NCI-H146 treated with DMSO at 0.1 percent for 48 hours (cell line): ENCODE data around the gene BTAF1.
A peak's percentile ranks its signal among the peaks of the same experiment; 100 is the strongest.
"Not testable (repeated sequence)": the region's sequence is repeated elsewhere in the genome, so short reads cannot be mapped to it uniquely, and the experiment has no call there.

Experiments used
- DNase-seq: peaks from one replicate; lab custom pipeline; 2025; ENCODE audit not compliant: unreplicated experiment; lab: John Stamatoyannopoulos, UW

Gene BTAF1

GRCh38 chr10:91923371-91924211 is at the start of gene BTAF1:
BTAF1 (plus strand) TSS chr10:91923770; CDS start chr10:91924077, 307 bp downstream.
- peak; percentile 87 for DNase-seq

DNA sequence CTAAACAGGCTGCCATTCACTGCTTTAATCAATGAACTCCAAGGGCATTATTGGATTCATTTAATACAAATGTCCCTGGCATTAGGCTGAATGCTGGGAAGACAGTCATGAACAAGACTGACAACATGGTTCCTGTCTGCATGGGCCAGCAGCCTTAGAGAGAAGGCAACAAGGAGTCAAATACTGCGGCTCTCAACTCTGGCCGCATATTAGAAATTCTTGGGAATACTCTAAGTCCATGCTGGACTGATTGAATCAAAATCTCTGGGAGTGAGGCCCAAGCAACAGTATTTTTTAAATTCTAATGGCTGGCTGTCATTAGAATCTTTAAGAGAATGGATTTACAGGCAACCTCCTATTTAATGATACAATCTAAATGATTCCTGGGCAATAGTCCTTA is 48.4 kb upstream of the BTAF1 start:
- no peak for DNase-seq

GRCh38 chr10:91875779-91876178 is 47.8 kb upstream of the BTAF1 start:
- DNase-seq: no peak

DNA sequence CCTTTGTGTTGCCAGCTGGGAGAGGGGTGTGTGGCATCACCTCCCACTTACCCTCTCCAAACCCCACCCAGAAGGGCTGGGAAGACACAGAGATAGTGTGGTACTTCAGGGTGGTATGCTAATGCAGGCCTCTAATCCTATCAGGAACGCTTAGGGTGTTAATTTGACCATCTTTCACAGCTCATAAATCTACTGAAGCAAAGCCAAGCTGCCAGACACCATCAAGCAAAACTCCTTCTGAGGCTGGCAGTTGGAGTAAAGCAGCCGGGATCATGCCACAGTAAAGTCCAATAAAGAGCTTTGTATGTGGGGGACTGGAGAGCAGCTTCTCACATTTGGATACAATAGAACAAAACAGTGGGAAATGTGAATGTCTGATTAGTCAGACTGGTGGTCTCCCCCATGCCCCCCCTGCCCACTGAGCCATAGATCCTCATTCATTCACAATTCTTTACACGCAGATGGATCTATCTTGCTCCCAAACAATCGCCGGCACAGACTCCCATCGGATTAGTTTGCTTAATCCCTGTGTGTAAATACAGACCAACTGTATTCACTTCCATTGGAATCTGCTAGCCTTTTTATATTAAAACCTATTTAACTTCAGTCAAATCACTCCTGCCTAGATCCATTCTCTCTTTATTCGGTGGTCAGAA is 43.9 kb upstream of the BTAF1 start:
- no peak for DNase-seq

GRCh38 chr10:91880310-91880709 is 43.3 kb upstream of the BTAF1 start:
- no peak for DNase-seq

DNA sequence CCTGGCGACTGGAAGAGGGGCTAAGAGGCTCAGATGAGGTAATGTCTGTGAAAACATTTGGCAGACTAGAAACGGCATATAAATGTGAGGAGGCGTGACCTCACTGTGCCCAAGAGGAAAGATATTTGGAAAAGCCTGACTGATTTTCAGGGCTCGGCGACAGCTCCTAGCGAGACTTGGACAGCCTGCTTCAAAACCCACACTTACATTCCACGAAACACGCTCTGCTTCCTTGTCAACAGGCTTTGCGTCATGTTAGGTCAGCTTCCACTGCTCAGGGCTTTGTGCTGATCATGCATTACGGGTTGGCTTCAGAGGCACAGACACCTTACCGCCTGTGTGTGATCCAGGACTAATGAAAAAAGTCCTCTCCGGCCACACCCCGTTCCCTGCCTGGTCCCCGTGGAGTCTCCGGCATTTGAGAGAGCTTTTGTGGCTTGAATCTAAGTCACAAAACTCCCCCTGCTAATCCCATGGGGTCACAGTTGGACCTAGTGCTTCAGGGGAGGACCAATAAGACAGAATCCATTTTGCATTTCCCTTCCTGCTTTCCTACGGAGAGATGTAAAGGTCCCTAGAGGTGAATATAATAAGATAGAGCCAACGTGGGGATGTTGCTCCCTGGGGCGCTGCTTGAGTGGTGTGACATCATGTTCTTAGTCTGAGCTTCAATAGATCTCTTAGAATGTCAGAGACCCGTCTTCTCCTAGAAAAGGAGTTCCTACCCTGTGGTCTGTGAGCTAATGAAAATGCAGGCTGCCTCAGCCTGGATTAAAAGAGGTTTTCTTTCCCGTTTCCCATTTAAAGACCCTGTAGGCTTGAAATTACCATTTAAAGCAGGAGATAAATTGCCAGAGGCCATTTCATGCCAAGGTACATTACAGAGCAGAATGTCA is 39.8 kb upstream of the BTAF1 start:
- peak; percentile 72 for DNase-seq

GRCh38 chr10:91884536-91884935 is 39.0 kb upstream of the BTAF1 start:
- DNase-seq: no peak

- DNase-seq: no peak
Measured at GRCh38 chr10:91885362-91886079, 38.0 kb upstream of the BTAF1 start.

GRCh38 chr10:91886954-91887271 is 36.7 kb upstream of the BTAF1 start:
- no peak for DNase-seq

DNA sequence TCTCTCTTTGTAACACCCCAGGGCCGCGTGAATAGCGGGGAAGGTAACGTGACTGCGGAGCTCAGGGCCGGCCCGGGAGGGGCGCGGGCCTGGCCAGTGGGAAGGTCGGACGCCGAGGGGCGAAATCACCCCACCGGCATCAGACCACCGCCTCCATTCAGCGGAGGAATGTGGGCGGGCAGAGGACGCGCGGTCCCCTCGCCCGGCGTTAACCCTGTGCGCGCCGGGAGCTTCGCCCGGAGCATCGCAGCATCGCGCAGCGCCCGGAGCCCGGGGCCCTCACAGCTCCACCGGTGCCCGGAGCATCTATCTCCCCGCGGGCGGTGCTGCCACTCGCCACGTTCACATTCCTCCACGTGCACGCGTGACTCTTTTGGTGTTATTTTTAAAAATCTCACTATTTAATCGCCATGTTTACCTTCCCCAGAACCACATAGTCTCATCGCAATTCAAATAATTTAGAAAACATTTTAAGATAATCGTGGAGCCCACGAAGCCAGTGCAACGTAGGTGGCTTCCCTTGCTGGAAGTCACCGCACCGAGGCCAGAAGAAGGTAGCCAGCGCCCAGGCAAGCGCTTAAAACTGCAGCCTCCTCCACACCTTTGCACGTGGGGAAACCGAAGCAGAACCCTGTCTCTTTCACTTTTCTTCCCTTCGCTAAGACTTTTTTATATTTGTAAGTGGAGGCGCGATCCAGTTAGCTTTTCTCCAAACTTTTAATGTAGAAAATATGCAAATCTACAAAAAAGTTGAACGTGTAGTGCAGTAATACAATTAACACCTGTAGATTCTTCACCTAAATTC is 36.1 kb upstream of the BTAF1 start:
- peak; percentile 72 for DNase-seq

DNA sequence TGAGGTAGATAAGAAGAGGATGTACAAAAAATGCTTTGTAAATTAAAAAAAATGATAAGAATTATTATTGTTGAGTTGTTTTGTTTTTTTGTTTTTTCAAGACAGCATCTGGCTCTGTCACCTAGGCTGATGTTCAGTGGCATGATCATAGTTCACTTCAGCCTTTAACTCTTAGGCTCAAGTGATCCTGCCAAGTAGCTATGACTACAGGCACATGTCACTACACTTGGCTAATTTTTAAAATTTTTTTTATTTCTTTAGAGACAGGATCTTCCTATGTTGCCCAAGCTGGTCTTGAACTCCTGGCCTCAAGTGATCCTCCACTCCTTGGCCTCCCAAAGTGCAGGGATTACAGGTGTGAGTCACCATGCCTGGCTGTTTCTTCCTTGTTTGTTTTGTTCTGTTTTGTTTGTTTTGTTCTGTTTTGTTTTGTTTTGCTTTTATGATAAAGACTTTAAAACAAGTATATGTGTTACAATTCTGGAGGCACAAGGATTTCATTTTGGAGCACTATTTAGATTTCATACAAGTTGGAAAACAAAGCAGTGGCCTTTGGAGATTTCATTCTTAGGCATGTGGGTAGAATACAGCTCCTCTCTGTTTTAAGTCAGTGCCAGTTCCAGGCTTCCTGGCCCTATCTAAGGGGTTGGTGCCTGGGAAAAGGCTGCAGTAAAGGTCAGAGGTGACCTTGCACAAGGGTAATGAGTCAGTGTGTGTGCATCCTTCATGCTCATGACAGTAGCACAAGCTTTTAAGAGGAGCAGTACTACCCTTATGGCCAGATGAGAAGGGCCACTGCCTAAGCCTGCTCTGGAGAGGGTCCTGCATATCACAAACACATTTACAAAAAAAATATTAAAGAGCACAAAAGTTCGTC is 32.2 kb upstream of the BTAF1 start:
- DNase-seq: no peak

- no peak for DNase-seq
Measured at GRCh38 chr10:91893051-91893450, 30.5 kb upstream of the BTAF1 start.

DNA sequence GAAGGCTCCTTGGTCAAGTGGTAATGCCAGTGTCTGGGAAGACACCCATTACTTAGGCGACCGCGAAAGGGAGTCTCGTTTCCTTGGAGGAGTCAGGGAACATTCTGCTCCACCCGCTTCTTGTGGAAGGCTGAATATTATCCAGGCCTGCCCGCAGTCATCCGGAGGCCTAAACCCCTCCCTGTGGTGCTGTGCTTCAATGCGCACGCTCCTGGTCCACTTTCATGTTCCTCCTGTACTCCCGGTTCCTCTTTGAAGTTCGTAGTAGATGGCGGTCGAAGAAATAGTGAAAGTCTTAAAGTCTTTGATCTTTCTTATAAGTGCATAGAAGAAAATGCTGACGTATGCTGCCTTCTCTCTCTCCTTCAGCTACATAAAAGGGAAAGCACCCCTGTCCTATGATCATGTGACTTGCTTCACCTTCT is 29.3 kb upstream of the BTAF1 start:
- DNase-seq: not testable (repeated sequence)

DNA sequence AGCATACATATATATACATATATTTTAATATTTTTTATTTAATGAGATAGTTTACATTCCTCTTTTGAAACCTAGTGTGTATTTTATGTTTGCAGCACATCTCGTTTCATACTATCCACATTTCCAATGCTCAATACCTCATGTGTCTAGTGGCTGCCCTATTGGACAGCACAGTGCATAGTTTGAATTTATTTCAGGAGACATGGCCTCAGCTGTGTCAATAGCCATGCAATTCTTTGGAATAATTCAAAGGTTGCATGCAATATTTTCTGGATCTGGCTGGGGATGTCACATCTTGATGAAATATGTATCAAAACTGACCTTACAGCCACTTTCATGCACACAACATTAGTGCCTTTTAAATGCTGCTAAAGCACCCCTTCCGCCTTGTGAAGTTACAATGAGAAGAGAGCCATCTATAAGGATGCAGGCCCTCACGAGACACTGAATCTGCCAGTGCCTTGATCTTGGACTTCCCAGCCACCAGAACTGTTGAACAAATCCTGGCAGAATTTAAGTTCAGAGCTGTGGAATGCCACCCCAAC is 27.3 kb upstream of the BTAF1 start:
- no peak for DNase-seq

DNA sequence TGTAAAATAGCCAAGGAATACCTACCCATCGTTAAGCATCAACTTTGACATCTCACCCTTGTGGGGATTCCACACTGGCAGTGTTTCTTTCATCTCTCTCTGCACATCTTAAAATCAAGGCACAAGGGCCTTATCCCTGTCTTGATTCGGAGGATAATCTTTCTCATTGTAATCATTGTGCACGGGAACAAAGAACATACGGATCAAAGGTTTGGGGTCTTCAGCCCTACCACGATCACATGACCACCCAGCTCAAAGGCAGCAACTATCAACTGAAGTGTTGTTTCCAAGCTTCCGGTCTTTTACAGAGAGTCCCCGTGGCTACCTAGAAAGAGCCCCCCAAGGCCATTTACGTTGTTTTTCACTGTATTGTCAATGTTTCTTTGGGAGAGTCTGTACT is 26.1 kb upstream of the BTAF1 start:
- no peak for DNase-seq

DNA sequence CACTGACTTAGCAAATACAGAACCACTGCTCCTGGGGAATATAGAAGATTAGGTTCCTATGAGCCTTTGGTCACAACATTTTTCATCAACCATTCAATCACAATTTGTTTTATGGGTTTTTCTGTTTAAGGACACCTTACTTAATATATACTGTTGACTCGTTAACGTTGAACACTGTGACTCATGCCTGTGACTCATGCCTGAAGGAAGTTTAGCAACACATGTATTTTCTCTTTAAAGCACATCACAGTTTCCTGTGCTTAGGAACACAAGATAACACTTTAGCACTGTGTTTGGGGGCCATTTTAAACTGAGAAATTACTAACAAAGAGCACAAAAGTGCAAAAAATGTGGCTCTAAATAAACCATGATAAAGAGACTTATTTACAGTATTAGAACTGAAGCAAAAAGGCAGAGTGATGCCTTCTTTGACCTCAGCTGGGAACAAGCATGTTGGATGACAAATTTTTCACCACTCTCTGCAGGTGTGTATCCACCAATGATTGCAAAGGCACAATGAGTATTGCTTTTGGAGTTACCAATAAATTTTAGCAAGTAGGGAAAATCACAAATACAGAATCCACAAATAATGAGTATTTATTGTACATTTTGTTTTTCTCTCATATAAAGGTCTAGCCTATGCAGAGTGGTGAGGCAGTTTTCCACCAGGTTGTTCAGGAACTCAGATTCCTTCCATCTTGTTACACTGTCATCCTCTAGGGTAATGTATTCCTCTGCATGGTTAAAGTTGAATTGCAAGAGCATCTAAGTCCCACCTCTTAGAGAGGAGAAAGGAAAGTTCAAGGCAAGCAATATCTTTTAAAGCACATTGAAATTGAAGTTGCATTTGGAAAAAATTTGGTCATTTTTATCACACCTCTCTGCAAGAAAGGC is 21.5 kb upstream of the BTAF1 start:
- no peak for DNase-seq

DNA sequence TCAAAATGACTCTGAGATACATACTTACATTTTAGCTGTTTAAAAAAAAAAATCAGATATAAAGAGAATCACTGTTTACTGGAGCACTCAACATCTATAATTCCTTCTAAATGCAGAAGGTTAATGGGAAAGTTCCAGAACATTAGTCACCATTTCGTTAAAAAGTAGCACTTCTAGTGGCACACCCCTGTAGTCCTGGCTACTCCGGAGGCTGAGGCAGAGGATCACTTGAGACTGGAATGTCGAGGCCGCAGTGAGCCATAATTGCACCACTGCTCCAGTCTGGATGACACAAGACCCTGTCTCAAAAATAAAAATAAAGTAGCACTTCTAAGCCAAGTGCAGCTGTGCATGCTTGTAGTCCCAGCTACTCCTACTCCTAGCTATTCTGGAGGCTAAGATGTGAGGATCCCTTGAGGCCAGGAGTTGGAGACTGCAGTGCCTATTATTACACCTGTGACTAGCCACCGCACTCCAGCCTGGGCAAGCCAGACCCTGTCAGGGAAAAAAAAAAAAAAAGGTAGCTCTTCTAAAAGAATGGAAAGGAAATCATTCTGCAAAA is 16.5 kb upstream of the BTAF1 start:
- no peak for DNase-seq

DNA sequence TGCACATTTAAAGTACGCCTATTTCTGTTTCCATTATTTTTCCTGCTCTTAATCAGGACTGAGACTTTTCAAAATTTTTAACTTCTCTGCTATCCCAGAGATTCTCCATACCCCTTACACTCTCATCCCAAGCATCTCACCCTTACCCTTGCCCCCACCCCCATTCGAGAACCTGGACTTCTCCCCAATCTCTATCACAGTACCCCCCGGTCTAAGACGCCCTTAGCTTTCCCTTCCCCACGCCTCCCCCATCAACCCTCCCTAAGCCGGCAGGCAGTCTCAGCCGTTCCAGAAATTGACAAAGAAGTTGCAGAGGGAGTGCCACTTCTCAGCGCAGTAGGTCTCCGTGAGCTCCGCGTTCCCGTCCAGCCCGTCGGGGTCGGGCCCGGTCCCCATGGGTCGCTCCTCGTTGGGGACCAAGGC is 15.6 kb upstream of the BTAF1 start:
- DNase-seq: peak; percentile 10
